HEK293 (cell line): ENCODE results near the gene TLDC2.
"Not testable (repeated sequence)": the region's sequence is repeated elsewhere in the genome, so short reads cannot be mapped to it uniquely, and the experiment has no call there.

Source experiments
- ZBTB26 ChIP-seq: fragments of 450-650 bp; formaldehyde crosslinking; optimal IDR thresholded peaks from 2 replicates; pipeline ENCODE3; 2016; ENCODE audit warnings: missing biosample characterization, mild to moderate bottlenecking, missing genetic modification characterization
- ZSCAN5A ChIP-seq: fragments of 450-650 bp; formaldehyde crosslinking; IDR thresholded peaks from 2 replicates; pipeline ENCODE4 v1.5.1; 2016; ENCODE audit warnings: missing biosample characterization, missing genetic modification characterization

- TF ChIP-seq ZBTB26, ZSCAN5A: not testable (repeated sequence)
These were observed 60.9 kb downstream of the TLDC2 start for GRCh38 chr20:36936761-36937401.
